ENCODE results near the gene KANK4.
A peak's percentile ranks its signal among the peaks of the same experiment; 100 is the strongest.

KANK4 gene

DNA sequence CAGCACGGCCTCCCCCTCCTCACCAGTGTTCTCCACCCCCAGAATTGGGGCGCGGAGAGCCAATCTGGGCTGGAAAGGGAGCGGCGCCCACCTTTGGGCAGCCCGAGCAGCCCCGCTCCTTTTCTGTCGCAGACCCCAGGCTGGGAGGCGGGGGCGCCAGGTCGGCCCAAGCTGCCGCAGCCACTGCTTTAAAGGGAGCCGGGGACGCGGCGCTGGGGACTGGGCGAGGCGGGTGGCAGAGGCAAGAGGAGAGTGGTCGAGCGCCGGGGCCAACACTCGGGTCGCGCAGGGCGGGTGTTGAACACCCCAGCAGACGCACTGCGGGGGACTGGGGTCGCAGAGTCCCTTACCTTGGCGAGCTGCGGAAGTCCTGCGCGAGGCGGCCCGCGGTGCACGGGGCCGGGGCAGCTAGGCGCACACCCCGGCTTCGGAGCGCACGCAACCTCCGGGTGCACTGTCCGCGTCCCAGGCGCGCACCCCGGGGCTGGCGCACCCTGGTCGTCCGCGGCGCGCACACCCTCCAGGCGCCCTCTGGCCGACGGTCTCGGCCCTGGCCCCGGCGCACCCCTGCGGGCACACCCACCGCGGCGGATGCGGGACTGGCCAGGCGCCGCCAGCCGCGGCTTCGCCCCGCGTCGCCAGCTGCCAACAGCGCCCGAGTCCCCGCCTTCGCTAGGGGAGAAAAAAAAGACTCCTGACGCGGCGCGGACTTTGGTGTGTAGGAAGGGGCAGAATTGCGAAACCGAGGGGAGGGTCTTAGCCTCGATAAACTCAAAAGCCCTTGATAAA, at the start of gene KANK4:
Gene KANK4, minus strand, starts transcription at position 679 of the 789 bp plus-strand sequence. CDS start 37,870 bp downstream, outside the sequence.
- intact Hi-C loops (cut with DNase I) = no loop called here
- DNase-seq = peak in 2 of 10 donors; percentile 32 to 83

DNA sequence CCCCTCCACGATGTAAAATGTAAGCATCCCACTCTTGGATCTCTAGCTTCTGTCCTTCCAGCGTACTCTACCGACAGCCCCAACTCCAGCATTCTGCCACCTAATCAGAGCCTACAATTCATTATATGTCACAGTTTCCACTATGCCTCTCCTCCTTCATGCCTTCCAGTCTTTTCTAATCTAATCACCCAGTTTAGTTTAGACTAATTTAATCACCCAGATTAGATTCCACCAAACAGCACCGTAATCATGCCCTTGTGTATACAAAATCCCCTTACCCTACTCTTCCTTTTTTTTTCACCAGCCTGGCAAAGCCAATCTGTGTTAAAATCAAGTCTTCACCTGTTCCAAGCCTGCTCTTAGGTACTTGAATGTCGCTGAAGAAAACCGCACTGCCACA, 49.8 kb upstream of the KANK4 start:
- DNase-seq = no peak
- intact Hi-C loops (cut with DNase I) = no loop called here

- intact Hi-C loops (cut with DNase I) = no loop called here
- no peak for DNase-seq
Observed at GRCh38 chr1:62367005-62367557, 47.8 kb upstream of the KANK4 start.

- intact Hi-C loops (cut with DNase I) = no loop called here
- no peak for DNase-seq
Observed at GRCh38 chr1:62364721-62365120, 45.5 kb upstream of the KANK4 start.

DNA sequence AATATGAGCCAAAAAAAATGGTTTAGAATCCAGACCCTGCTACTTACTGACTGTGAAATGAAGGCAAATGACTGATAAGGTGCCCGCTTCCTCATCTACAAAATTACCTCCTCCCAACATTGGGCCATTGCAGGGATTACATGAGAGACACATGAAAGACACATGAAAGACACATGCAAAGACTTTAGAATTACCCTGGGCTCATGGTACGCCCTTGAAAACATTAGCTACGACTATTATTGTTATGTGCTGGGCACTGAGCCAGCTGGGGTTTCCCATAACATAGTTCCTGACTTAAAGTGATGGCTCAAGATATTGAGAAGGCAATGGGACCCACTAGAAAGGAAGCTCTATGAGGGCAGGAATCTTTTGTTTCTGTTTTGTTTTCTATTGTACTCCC, 43.7 kb upstream of the KANK4 start:
- intact Hi-C loops (cut with DNase I) = no loop called here
- DNase-seq = no peak

GRCh38 chr1:62362061-62362917, 43.1 kb upstream of the KANK4 start:
- no peak for DNase-seq
- intact Hi-C loops (cut with DNase I) = no loop called here

DNA sequence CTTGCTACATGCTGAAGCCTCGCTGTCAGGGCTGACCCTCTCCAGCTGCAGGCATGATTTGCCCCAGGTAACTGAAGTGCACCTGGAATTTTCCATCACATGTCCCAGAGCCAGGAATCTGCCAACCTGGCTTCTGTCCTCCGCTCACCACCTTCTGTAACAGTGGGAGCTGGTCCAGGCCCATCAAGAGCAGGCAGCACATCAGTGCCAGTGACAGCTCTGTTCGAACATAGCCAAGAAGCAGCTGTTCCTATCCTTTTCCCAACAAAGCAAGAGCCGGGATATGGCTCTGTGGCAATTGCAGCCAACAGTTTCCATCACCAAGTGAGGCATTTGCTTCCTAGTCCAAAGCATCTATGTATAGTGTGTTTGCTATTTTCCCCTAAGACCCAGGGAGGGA, 42.2 kb upstream of the KANK4 start:
- intact Hi-C loops (cut with DNase I) = no loop called here
- DNase-seq = no peak

DNA sequence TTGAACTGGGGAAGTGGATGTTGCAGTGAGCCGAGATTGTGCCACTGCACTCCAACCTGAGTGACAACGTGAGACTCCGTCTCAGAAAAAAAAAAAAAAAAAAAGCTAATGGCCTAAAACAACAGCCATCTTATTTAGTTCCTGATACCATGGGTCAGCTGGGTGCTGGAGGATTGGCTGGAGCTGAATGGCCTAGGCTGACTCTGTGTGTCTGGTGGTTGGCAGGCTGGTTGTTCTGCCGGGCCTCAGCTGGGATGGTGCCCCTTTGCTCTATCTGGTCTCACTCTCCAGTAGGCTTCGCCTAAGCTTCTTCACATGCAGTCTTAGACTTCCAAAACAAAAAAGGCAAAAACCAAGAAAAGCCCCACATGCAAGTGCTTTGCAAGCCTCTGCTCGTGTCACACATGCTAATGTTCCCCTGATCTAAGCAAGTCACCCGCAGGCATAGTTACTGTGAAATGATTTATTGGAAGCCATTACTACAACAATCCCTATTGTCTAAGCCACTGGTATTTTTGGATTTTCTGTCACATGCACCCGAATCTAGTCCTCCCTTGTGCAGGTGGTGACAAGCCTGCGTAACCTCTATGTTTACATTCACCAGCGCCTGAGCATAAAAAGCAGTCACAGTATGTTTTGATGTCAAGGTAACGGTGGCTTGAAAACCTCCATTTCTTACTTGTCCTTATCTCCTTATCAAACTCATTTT, 39.6 kb upstream of the KANK4 start:
- DNase-seq = no peak
- intact Hi-C loops (cut with DNase I) = no loop called here

DNA sequence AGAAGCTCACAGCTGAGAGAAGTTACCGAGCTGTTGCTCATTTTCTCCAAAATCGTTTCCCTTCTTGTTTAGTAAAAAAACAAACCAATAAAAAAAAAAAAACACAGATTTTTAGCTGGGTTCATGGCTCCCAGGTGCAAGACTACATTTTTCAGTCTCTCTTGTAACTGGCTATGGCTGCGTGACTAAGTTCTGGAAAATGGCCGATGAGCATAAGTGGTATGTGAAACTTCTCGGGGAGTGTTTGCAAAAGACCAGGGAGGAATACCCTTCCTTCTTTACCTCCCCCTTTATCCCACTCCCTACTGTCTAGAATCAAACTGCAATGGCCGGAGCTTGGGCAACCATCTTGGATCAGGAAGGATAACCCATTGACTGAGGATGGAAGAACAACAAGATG, 38.7 kb upstream of the KANK4 start:
- intact Hi-C loops (cut with DNase I) = no loop called here
- DNase-seq = no peak

- intact Hi-C loops (cut with DNase I) = no loop called here
- no peak for DNase-seq
Observed at GRCh38 chr1:62356257-62356835, 37.1 kb upstream of the KANK4 start.

DNA sequence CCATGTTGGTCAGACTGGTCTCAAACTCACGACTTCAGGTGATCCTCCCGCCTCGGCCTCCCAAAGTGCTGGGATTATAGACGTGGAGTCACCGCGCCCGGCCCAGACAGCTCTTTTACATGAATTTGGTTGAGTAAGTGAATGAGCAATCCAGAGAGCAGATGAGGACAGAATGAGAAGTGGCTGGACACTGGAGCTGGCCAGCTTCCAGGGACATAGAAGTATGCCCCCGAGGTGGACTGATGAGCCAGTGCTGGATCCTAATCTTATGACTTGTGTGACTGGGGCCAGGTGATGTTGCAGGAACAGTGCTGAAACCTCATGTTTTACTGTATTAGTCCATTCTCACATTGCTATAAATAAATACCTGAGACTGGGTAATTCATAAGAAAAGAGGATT, 35.9 kb upstream of the KANK4 start:
- intact Hi-C loops (cut with DNase I) = no loop called here
- DNase-seq = no peak

DNA sequence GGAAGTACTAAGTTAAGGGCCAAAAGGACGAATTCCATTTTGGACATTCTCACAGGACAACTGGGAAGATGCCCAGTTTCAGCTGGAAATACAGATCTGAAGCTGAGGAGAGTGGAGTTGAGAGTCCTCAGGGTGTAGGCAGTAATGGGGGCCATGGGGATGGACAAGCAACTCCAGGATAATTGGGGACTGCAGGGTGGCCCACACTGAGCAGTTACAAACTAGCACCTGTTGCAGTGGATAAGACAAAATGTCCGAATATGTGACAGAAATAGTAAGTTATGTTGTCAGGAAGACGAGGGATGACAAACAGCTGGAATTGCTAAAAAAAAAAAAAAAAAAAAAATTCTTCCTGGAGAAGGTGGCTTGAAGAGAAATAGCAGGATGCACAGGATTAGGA, 34.6 kb upstream of the KANK4 start:
- intact Hi-C loops (cut with DNase I) = no loop called here
- no peak for DNase-seq

DNA sequence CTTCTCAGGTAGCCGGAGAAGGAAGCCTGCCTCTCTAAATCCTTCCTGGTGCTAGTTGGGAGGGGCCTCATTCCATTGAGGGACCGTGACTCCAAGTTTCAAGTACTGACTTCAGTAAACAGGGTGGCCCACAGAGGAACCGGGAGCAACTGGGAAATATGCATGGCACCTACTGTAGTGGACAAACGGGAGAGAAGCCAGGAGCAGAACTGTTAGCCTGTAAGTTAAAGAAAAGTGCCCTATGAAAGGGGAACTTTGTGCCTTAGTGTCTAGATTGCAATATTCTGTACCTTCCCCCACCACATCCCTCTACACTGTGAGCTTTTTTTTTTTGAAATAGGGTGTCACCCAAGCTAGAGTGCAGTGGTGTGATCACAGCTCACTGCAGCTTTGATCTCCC, 33.2 kb upstream of the KANK4 start:
- DNase-seq = no peak
- intact Hi-C loops (cut with DNase I) = no loop called here

GRCh38 chr1:62349470-62350233, 30.4 kb upstream of the KANK4 start:
- no peak for DNase-seq
- intact Hi-C loops (cut with DNase I) = no loop called here

DNA sequence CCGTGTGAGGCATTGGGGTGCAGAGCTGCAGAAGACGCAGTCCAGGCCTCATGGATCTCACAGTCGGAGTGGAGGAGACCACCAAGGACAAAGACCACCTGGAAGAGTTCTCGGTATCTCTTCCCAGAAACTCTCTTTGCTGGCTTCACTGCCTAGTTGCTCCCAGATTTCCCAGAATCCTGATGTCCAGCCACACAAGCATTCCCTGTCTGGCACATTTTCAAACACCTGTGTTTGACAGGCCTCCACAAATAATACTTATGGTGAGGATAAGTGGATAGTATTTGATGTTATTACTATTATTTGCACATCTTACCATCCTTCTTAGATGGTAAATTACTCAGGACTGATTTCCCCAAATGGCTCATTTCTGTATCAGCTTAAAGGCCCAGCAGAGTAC, 27.7 kb upstream of the KANK4 start:
- DNase-seq = no peak
- intact Hi-C loops (cut with DNase I) = no loop called here

GRCh38 chr1:62343911-62344310, 24.7 kb upstream of the KANK4 start:
- intact Hi-C loops (cut with DNase I) = no loop called here
- no peak for DNase-seq

DNA sequence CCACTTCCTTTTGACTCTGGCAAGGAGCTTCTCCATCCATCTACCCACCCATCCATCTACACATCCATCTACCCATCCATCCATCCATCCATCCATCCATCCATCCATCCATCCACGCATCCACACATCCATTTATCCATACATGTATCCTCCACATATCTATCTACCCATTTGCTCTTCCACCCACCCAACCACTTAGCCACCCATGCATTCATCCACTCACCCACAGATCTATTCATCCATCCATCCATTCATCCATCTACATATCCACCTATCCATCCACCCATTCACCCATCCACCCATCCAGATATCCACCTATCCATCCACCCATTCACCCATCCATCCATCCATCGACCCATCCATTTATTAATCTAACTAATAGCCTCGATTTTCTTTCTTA, 23.0 kb upstream of the KANK4 start:
- DNase-seq = no peak
- intact Hi-C loops (cut with DNase I) = no loop called here

DNA sequence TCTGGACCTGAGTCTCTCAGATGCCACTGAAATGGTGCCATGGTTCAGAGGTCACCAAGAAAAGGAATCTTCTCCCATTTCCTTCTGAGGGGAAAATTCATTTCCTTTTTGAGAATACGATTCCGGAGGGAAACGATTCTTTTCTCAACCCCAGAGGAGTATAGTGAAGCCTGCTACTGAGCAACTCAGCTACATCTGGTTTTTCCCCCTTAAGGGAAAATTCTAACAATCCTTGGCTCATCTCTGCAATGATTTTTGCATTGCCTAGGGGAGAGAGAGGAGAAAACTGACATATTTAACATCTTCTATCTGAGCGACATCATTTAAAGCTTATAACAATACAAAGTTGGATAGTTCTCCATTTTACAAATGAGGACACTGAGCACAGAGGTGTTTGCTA, 22.4 kb upstream of the KANK4 start:
- no peak for DNase-seq
- intact Hi-C loops (cut with DNase I) = no loop called here

- peak in 1 of 10 donors; percentile 24 for DNase-seq
- intact Hi-C loops (cut with DNase I) = no loop called here
Observed at GRCh38 chr1:62341089-62341488, 21.9 kb upstream of the KANK4 start.

Data from posterior cingulate gyrus (tissue), 11 donors.